H1 (cell line): Measurements from ENCODE around the gene MRPL27. TPM values are rescaled to one million over a fixed set of nuclear protein-coding genes. Genes with fewer than 3 reads are reported as not detected.

Experiments used
- CTCF ChIA-PET: fragments of 300-600 bp; sonication (Branson Sonifier 250); formaldehyde crosslinking; loops from one replicate; lab custom pipeline; 2021; ENCODE audit not compliant: partially characterized antibody; lab: Charles Lee
- POLR2A ChIA-PET: fragments of 300-600 bp; sonication (Branson Sonifier 250); formaldehyde crosslinking; loops from one replicate; lab custom pipeline; 2021; ENCODE audit warnings: inconsistent platforms; ENCODE audit not compliant: partially characterized antibody; lab: Charles Lee
- DNase-seq, 2 experiments: peaks; one replicate each; pipeline versions ENCODE4 v3.0.0 to v3.0.0-alpha.2; 2010 to 2022; ENCODE audit warnings: low spot score in 2 of 2, low read depth in 1 of 2, mixed read lengths in 1 of 2
- FAIRE-seq: peaks from 2 replicates; lab custom pipeline; 2011; peaks lifted over from hg19 to GRCh38; lab: Jason Lieb, UNC
- H2AFZ ChIP-seq: 2 replicates; pipeline ENCODE4 v1.8.1; 2012; ENCODE audit warnings: low read length, inconsistent platforms
- H2AK5ac ChIP-seq: 2 replicates; pipeline ENCODE4 v1.6.1; 2013; ENCODE audit warnings: low read depth, low read length
- H2BK120ac ChIP-seq: replicated peaks from 2 replicates; pipeline ENCODE3; 2013; ENCODE audit warnings: low read depth, low read length, inconsistent platforms
- H2BK12ac ChIP-seq: 2 replicates; pipeline ENCODE4 v1.6.1; 2013; ENCODE audit warnings: low read depth, low read length
- H2BK15ac ChIP-seq: 2 replicates; pipeline ENCODE4 v1.6.1; 2013; ENCODE audit warnings: low read length
- H2BK20ac ChIP-seq: 2 replicates; pipeline ENCODE4 v1.6.1; 2013; ENCODE audit warnings: low read length
- H2BK5ac ChIP-seq: 2 replicates; pipeline ENCODE4 v1.6.1; 2013; ENCODE audit warnings: low read depth, low read length
- H3K14ac ChIP-seq: 2 replicates; pipeline ENCODE4 v1.6.1; 2013; ENCODE audit warnings: inconsistent platforms; ENCODE audit not compliant: insufficient read length
- H3K18ac ChIP-seq: 2 replicates; pipeline ENCODE4 v1.6.1; 2013; ENCODE audit warnings: low read length; ENCODE audit errors: extremely low read depth
- H3K23ac ChIP-seq: 2 replicates; pipeline ENCODE4 v1.6.1; 2013; ENCODE audit warnings: inconsistent platforms; ENCODE audit not compliant: insufficient read length
- H3K23me2 ChIP-seq: 2 replicates; pipeline ENCODE4 v1.6.1; 2013; ENCODE audit warnings: low read depth, low read length
- H3K27ac ChIP-seq: 2 replicates; pipeline ENCODE4 v1.6.1; 2011; ENCODE audit warnings: low read depth, low read length, inconsistent platforms
- H3K27me3 ChIP-seq, 4 experiments: replicated peaks in 1 of 4; 1 replicate in 1 of 4; 2 replicates in 3 of 4; pipeline versions ENCODE4 v1.6.1 to v1.8.1; 2011 to 2013; ENCODE audit warnings: low read length in 3 of 4, mild to moderate bottlenecking in 3 of 4, inconsistent platforms in 2 of 4, mixed read lengths in 2 of 4, moderate library complexity in 1 of 4; ENCODE audit not compliant: control insufficient read depth in 3 of 4, insufficient read depth in 3 of 4; ENCODE audit errors: extremely low read depth in 1 of 4
- H3K36me3 ChIP-seq, 4 experiments: 2 replicates each; pipeline versions ENCODE4 v1.6.1 to v1.8.1; 2011 to 2013; ENCODE audit warnings: mild to moderate bottlenecking in 4 of 4, low read length in 3 of 4, moderate library complexity in 2 of 4, control low read depth in 1 of 4, inconsistent platforms in 1 of 4; ENCODE audit not compliant: insufficient read depth in 4 of 4, control insufficient read depth in 2 of 4
- H3K4ac ChIP-seq: replicated peaks from 2 replicates; pipeline ENCODE3; 2013; ENCODE audit warnings: low read length, low read depth, mixed read lengths, inconsistent platforms; ENCODE audit not compliant: insufficient read length
- H3K4me1 ChIP-seq, 4 experiments: replicated peaks in 1 of 4; 1 replicate in 1 of 4; 2 replicates in 3 of 4; pipeline versions ENCODE4 v1.6.1 to v1.8.1; 2011 to 2013; ENCODE audit warnings: low read length in 3 of 4, inconsistent platforms in 2 of 4, mixed read lengths in 1 of 4; ENCODE audit not compliant: insufficient read depth in 4 of 4, control insufficient read depth in 3 of 4
- H3K4me2 ChIP-seq, 2 experiments: 2 replicates each; pipeline versions ENCODE4 v1.6.1 to v1.8.1; 2011 to 2013; ENCODE audit warnings: low read depth in 2 of 2, low read length in 2 of 2, control low read depth in 1 of 2, inconsistent platforms in 1 of 2, mild to moderate bottlenecking in 1 of 2; ENCODE audit not compliant: insufficient read depth in 1 of 2
- H3K4me3 ChIP-seq, 4 experiments: fragments of 200-600, 300-600 bp in 1 of 4; sonication (generic), shearing (Covaris generic), sonication (Bioruptor Twin) in 1 of 4; 2 replicates each; pipeline versions ENCODE4 v1.5.1 to v1.8.1; 2011 to 2016; ENCODE audit warnings: low read length in 4 of 4, low read depth in 3 of 4, control low read depth in 2 of 4, inconsistent platforms in 2 of 4, mild to moderate bottlenecking in 2 of 4, mixed read lengths in 1 of 4, moderate library complexity in 1 of 4; ENCODE audit not compliant: insufficient read depth in 2 of 4; ENCODE audit errors: extremely low read depth in 1 of 4
- H3K56ac ChIP-seq: replicated peaks from 2 replicates; pipeline ENCODE3; 2013; ENCODE audit warnings: low read depth, mild to moderate bottlenecking, mixed read lengths, low read length, inconsistent platforms; ENCODE audit not compliant: insufficient read length
- H3K79me1 ChIP-seq: 2 replicates; pipeline ENCODE4 v1.6.1; 2013; ENCODE audit warnings: low read depth, low read length, control low read depth
- H3K79me2 ChIP-seq, 2 experiments: 2 replicates each; pipeline versions ENCODE4 v1.6.1 to v1.8.1; 2012 to 2013; ENCODE audit warnings: low read length in 2 of 2, mild to moderate bottlenecking in 2 of 2, inconsistent platforms in 1 of 2; ENCODE audit not compliant: insufficient read depth in 2 of 2, control insufficient read depth in 1 of 2
- H3K9ac ChIP-seq, 4 experiments: replicated peaks in 1 of 4; 1 replicate in 1 of 4; 2 replicates in 3 of 4; pipeline versions ENCODE4 v1.6.1 to v1.8.1; 2011 to 2013; ENCODE audit warnings: low read depth in 3 of 4, low read length in 3 of 4, control low read depth in 2 of 4, mild to moderate bottlenecking in 2 of 4, moderate library complexity in 2 of 4, inconsistent platforms in 1 of 4; ENCODE audit errors: extremely low read depth in 1 of 4
- H3K9me3 ChIP-seq, 2 experiments: 2 replicates each; pipeline versions ENCODE4 v1.6.1 to v1.8.1; 2012 to 2013; ENCODE audit warnings: mild to moderate bottlenecking in 2 of 2, moderate library complexity in 2 of 2, control low read depth in 1 of 2, inconsistent platforms in 1 of 2, low read depth in 1 of 2, low read length in 1 of 2, mixed read lengths in 1 of 2; ENCODE audit not compliant: insufficient read depth in 2 of 2
- H4K20me1 ChIP-seq, 2 experiments: replicated peaks in 1 of 2; 2 replicates each; pipeline versions ENCODE3 to v1.8.1; 2011 to 2013; ENCODE audit warnings: inconsistent platforms in 2 of 2, low read length in 2 of 2, mild to moderate bottlenecking in 1 of 2; ENCODE audit not compliant: insufficient read depth in 2 of 2, control insufficient read depth in 1 of 2
- H4K5ac ChIP-seq: 2 replicates; pipeline ENCODE4 v1.6.1; 2013; ENCODE audit warnings: low read length, low read depth, mixed read lengths, inconsistent platforms; ENCODE audit not compliant: insufficient read length
- H4K8ac ChIP-seq: 2 replicates; pipeline ENCODE4 v1.8.0; 2013; ENCODE audit warnings: mild to moderate bottlenecking, moderate library complexity, low read length, inconsistent platforms; ENCODE audit not compliant: insufficient read depth; ENCODE audit errors: extremely low read depth
- H4K91ac ChIP-seq: replicated peaks from 2 replicates; pipeline ENCODE3; 2013; ENCODE audit warnings: low read length, mixed read lengths, inconsistent platforms; ENCODE audit not compliant: insufficient read length
- CREB1 ChIP-seq: IDR thresholded peaks from 2 replicates; pipeline ENCODE4 v1.6.1; 2012; ENCODE audit warnings: inconsistent platforms
- FOSL1 ChIP-seq: IDR thresholded peaks from 2 replicates; pipeline ENCODE4 v1.6.1; 2011; ENCODE audit warnings: mild to moderate bottlenecking, low read depth, low read length, moderate library complexity; ENCODE audit not compliant: insufficient read depth
- KDM1A ChIP-seq: fragments of 200-600, 300-600 bp; sonication (generic); IDR thresholded peaks from 2 replicates; pipeline ENCODE4 v1.7.1; 2016; ENCODE audit warnings: mild to moderate bottlenecking, low read length, borderline replicate concordance
- KDM5A ChIP-seq: fragments of 200-600 bp; IDR thresholded peaks from 2 replicates; pipeline ENCODE4 v1.7.1; 2012; ENCODE audit warnings: mild to moderate bottlenecking, low read length, inconsistent platforms, mixed read lengths
- POLR2AphosphoS5 ChIP-seq: IDR thresholded peaks from 2 replicates; pipeline ENCODE4 v1.6.1; 2011; ENCODE audit warnings: low read depth, low read length
- SP2 ChIP-seq: IDR thresholded peaks from 2 replicates; pipeline ENCODE4 v1.6.1; 2012; ENCODE audit warnings: mild to moderate bottlenecking, low read length, inconsistent platforms
- TEAD4 ChIP-seq: IDR thresholded peaks from 2 replicates; pipeline ENCODE4 v1.6.1; 2012; ENCODE audit warnings: low read depth, low read length, inconsistent platforms, mixed read lengths
- WGBS, 2 experiments: shearing (Covaris generic) in 1 of 2; methylation state at CpG; one replicate each; pipeline versions ENCODE4 v1.1.6 to v1.1.7; 2013 to 2015; ENCODE audit warnings: low lambda C conversion rate in 2 of 2, mixed read lengths in 2 of 2, inconsistent platforms in 1 of 2, low coverage in 1 of 2, missing lambda C conversion rate in 1 of 2; ENCODE audit not compliant: insufficient replicate concordance in 2 of 2, insufficient coverage in 1 of 2, insufficient read length in 1 of 2; ENCODE audit errors: extremely low coverage in 1 of 2, missing lambda C conversion rate in 1 of 2; 5-methylcytosine and 5-hydroxymethylcytosine counted together
- polyA plus RNA-seq, 7 experiments: library from polyadenylated mRNA; depleted of rRNA in 3 of 7; stranded (reverse) in 5 of 7; unstranded in 2 of 7; fragments of >200 nt in 5 of 7; fragments of 200-250 nt in 2 of 7; gene quantifications; 1 replicate in 5 of 7; 2 replicates in 1 of 7; 4 replicates in 1 of 7; pipeline versions ENCODE4 v1.2.1 to v1.2.3, GENCODE V29; 2011 to 2013; ENCODE audit warnings: missing spikeins in 2 of 7, mixed read lengths in 2 of 7
- total RNA-seq: library from RNA; stranded (reverse); fragmentation: NEBNext Ultra II Directional; extraction: Animal tissue kit (Norgen Biotek cat#: 25700); gene quantifications from 2 replicates; pipeline ENCODE4 v1.2.1, GENCODE V29; 2021
- TF ChIP-seq, protein P1 (sequence below): IDR thresholded peaks from 2 replicates; pipeline ENCODE4 v1.6.1; 2012; ENCODE audit warnings: low read length, inconsistent platforms
- TF ChIP-seq, protein P2 (sequence below): IDR thresholded peaks from 2 replicates; pipeline ENCODE4 v1.6.1; 2012; ENCODE audit warnings: inconsistent platforms

Gene MRPL27
- total and polyA plus RNA-seq, 2 of the 8 experiments (the other 6 are each of a cell fraction or from before 2014, with no cell fraction given), result 75.6 to 135 TPM

DNA sequence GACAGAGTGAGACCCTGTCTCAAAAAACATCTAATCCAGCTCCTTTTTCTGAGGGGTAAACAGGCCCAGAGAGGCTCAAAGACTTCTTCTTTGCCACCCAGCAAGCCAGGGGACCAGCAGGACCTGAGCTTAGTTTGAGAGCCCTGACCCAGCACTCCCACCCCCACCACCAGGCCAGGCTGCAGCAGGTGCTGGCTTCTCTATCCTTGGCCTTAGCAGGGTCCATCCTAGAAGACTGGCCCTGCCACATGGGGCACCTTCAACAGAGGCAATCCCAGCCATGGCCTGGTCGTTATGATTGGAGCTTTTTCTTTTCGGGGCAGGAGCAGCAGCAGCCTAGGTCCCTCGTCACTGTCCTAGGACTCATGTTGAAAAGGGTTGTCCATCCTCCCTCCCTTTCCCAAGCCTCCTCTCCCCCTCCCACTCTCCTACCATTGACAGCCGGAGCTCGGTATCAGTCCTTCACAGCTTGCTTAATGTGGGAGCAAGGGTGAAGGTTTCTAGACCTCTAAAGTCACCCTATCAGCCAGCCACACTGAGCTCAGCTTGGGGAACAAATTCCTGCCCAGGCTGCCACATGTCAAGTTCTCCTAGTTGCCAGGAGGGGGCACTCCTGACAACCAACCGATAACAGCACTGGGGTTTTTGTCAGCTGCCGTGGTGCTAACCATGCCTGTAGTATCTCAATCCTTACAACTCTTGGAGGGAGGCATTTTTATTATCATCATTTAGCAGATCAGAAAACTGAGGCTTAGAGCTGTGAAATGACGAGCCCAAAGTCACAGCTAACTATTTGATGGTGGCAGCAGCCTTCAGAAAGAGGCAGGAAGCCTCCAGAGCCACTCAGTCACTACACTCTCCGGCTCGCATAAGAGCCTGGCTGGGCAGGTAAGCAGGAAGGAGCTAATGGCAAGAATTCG is 11.2 kb downstream of the MRPL27 start:
- Histone ChIP-seq H3K79me1 (no peaks in the 10 kb centered on the region), H2AK5ac (no peak overlapping the region), H2AFZ (no peak overlapping the region), H2BK20ac (no peak overlapping the region), H3K79me2 (no peaks in the 10 kb centered on the region), H4K5ac (no peak overlapping the region), H4K91ac (no peak overlapping the region), H3K4me3 (no peak overlapping the region), H2BK15ac (no peak overlapping the region), H2BK12ac (no peak overlapping the region), H3K9ac (no peak overlapping the region), H3K27me3 (no peaks in the 10 kb centered on the region), H3K23me2 (no peaks in the 10 kb centered on the region), H3K4me1 (peaks cover 0 to 27% (median 11%) of the 10 kb centered on the region in 4 experiments; a peak in 6 of 7 replicates), H3K36me3 (peaks cover 12 to 22% (median 19%) of the 10 kb centered on the region in 4 experiments), H3K4ac (no peak overlapping the region), H2BK120ac (no peak overlapping the region), H3K9me3 (no peaks in the 10 kb centered on the region), H2BK5ac (peak overlapping the region; percentile 63; the same call in 1 of the 2 replicates), H3K27ac (no peak overlapping the region), H3K56ac (no peak overlapping the region), H3K14ac (no peak overlapping the region), H3K23ac (no peak overlapping the region), H3K18ac (no peak overlapping the region), H4K8ac (no peak overlapping the region), H3K4me2 (peak overlapping the region in 1 of 2 experiments; percentile 17; a peak in 1 of 4 replicates), H4K20me1 (peaks cover 8 to 23% of the 10 kb centered on the region in 2 experiments)
- FAIRE-seq (peak; percentile 83), DNase-seq (peak; percentile 34 to 67)
- CTCF ChIA-PET, result interaction anchor here (0.6 to 6.1 kb wide), 44 partner anchors 8 to 1408 kb away, joined by 3 to 58 read pairs (median 5); partner anchors contain the start of genes ACSF2, COL1A1, EME1 and LRRC59
- WGBS, 2 experiments, result 48% methylated on average over 11 of the region's 11 CpGs; no CpG with 5 or more reads in 1 of the 2 experiments
- POLR2A ChIA-PET, result interaction anchor here (0.5 to 20.2 kb wide), 10 partner anchors 8 to 184 kb away, joined by 3 to 313 read pairs (median 6); partner anchors contain the start of genes EME1, LRRC59, MRPL27 and XYLT2
- 0 out of 2 replicates have a peak, but pooled peaks have one; percentile 23 for TF ChIP-seq CREB1
- TF ChIP-seq, protein P1, sequence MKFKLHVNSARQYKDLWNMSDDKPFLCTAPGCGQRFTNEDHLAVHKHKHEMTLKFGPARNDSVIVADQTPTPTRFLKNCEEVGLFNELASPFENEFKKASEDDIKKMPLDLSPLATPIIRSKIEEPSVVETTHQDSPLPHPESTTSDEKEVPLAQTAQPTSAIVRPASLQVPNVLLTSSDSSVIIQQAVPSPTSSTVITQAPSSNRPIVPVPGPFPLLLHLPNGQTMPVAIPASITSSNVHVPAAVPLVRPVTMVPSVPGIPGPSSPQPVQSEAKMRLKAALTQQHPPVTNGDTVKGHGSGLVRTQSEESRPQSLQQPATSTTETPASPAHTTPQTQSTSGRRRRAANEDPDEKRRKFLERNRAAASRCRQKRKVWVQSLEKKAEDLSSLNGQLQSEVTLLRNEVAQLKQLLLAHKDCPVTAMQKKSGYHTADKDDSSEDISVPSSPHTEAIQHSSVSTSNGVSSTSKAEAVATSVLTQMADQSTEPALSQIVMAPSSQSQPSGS, result peak; percentile 52; the same call in 1 of the 2 replicates
- TF ChIP-seq, protein P2, sequence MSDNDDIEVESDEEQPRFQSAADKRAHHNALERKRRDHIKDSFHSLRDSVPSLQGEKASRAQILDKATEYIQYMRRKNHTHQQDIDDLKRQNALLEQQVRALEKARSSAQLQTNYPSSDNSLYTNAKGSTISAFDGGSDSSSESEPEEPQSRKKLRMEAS, result peak; percentile 63; the same call in 1 of the 2 replicates
- TF ChIP-seq FOSL1, result no peak
- TF ChIP-seq KDM1A, result no peak
- TF ChIP-seq KDM5A, result no peak
- TF ChIP-seq POLR2AphosphoS5, result 0 out of 2 replicates have a peak, but pooled peaks have one; percentile 18
- TF ChIP-seq SP2, result no peak
- TF ChIP-seq TEAD4, result peak; percentile 58
